T-helper 1 cell (primary cell): Measurements from ENCODE around the gene FANCI.

ENCODE experiments used
- DNase-seq, 5 donors: peaks; one replicate each; pipeline ENCODE4 v3.0.0-alpha.2; 2012 to 2020

The FANCI gene

DNA sequence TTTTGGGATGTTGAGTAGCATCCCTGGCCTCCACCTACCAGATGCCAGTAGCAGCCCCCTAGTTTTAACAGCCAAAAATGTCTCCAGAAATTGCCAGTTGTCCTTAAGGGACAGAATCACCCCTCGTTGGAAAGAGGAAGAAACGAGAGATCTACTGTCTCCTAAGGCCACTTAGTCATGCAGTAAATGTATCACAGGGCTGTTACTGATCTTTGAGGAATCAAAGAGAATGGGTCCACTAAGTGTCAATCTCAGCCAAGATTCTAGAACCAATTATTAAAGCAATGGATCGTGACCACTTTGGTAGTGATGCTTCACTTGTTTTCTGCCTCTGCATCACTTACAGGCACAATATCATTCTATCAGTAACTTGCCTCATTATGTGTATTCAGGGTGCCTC is 64.5 kb downstream of the FANCI start:
- DNase-seq: no peak

DNA sequence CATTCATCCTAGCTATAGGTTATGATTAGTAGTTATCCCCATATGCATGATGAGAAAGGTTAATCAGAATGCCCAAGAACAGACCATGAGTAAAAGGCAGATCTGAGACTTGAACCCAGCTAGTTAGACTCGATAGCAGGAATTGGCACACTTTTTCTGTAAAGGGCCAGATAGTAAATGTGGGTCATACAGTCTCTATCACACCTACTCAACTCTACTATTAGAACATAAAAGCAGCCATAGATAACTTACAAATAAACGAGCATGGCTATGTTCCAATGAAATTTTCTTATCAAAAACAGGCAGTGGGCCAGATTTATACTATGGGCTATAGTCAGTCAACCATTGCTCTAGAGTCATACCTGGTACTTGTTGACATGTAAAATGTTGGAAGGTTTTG is 66.2 kb downstream of the FANCI start:
- DNase-seq: no peak

DNA sequence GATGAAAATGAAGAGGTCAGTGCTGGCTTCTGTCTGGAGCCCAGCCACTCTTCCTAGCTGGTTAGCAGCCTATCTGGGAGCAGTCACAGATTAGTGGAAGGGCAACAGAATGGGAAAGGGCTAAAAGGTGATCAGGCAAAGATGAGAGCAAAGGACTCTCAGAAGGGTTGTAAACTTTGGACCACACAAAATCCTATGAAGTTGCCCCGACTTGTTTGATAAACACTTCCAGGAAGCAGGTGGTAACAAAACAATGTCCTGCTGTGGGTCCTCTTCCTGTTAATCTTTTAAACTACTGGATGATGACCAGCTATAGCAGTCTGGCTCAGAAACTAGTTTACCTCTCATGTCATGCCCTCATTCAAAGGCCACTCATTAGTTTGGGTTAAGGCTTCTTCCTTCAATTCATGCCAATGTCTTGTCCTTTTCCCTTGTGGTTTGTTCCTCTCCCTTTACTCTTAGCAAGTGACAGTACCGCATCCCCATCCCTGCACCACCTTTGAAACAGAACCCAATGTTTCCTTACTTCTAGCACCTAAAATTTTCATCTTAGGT is 71.7 kb downstream of the FANCI start:
- DNase-seq: no peak

DNA sequence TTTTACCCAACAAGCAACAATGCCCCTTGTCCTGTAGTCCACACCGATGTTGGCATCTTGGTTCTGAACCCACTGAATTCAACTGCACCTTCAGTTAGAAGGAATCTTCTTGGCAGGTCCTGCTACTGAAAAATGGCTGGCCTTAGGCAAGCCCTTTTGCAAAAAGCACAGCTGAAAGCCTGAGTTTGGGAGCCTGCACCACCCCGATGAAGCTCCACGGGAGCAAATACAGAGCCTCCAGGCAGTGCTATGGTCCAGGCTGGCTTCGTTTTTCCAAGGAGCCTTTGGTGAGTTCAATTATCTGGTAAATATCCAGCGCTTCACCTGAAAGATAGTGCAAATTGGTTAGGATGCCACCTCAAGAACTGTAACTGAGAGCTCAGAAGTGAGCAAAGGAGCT is 72.7 kb downstream of the FANCI start:
- DNase-seq: no peak

DNA sequence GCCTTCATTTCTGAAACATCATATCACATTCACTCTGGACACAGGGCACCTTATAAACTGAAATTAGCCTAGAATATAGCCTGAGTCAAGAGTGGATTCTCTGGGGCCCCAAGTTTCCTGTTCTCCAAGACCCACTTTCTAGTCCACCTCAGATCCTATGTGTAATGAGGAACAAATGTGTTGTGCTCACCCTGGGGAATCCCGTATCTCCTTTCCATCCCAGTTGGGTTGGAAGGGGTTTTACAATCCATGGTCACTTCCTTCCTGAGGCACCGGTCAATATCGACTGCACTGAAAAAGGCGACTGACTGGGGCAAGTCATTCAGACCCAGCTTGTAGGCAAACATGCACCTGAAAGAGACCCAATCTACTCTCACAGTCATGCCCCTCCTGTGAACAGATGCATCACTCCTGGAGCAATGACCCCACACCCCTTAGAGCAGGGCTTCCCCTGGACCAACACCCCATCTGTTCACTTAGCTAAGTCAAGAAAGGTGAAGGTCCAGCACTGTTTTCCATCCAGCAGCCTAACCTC is 73.5 kb downstream of the FANCI start:
- DNase-seq: no peak

DNA sequence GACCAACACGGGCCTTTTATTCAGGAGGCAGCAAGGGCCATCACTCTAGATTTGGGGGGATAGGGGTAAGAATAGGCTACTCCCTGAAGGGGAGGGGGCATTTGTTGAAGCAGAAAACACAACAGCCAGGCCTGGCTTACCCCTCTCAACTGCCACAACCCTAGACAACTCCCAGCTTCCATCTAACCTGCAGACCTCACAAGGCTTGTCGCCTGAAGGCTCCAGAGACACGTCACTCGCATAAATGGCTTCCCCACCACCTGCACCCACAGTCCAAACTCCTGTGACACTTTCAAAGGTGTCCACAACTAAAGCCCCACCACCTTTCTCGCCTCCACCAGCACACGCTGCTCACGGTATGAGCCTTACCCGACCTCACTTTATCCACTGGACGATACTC is 75.9 kb downstream of the FANCI start:
- DNase-seq: no peak

DNA sequence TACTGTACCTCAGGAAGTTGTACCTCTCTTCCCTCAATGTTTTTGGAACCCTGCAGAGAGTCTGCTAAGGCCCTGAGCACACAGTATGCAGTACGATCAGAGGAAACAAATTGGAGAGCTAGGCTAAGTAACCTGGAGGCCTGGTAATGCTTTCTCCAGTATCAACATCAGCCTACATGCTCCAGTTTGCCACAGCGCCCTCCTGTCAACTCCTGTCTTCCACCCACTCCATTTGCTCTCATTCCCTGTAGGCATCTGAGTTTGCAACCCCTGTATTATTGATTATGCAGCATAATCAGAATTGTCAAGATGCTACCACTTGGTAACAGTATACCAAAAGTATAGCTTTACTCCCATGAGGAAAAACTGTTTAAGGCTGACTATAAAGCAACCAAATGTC is 76.4 kb downstream of the FANCI start:
- no peak for DNase-seq

DNA sequence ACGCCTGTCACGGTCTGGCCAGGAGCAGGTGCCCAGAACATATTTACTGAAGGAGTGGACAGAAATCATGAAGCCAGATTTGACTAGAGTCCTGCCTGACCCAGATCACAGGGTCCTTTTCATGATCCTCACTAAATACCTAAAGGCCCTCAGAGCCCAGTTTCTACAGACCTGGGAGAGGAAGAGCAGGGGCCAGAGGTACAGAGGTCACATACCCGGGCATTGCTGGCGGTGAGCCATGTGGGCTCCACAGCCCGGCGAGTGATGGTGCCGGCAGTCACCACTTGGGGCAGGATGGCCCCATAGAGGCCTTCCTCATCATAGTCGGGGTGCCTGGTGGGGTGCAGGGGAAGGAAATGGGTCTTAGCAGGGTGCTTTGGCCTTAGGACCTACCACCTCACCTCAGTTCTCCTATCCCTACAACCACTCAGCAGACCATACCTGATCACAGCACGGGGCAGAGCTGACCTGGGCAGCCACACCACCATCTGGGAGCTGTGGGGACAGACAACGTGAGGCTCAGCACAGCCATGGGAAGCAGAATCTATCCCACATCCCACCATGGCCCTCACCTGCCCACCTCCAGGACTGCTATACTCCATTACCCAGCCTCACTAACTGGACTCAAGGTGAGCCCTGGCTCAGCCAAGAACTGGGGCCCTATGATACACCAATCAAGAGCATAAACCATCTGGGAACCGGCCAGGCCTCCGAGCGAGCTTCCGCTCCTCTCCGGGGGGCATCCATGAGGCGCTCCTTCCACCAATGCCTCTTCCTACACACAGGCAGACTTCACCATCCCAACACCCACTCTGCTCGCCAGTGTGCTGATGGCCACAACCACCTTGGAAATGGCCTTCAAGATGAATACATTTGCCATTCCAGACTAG is 78.0 kb downstream of the FANCI start:
- DNase-seq: no peak

DNA sequence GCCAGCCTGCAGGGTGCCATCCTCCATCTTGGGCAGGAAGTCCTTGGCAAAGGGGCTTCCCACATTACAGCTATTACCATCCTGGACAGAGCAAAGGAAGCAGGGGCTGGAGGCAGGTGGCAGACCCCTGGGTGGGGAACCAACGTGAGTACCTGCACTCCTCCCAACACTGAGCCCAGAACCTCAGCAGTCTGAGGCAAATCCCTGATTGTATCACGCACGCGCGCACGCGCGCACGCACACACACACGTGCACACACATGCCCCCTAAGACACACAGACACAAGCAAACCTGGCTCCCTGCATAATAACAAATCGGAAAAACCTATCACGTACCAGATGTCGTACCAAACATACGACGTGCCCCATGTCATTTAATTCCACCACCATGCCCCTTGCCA is 79.0 kb downstream of the FANCI start:
- no peak for DNase-seq

DNA sequence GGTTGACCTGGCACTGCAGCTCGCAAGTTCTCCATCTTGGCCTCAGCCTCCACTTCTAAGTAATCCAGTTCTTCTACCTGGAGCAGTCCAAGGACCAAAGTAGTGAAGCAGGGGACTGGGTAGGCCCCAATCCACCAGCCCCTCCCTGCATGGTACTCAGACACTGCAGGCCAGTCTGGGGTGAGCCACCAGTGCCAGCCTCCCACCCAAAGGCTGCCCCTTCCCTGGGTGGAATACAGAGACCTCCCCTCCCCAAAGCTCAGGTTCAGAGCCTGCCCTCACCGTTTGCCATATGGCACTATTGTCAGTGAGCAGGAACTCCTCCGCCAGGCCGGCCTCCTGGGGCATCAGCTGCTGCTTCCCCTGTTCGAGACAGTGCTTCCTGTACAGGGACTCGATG is 80.0 kb downstream of the FANCI start:
- no peak for DNase-seq

DNA sequence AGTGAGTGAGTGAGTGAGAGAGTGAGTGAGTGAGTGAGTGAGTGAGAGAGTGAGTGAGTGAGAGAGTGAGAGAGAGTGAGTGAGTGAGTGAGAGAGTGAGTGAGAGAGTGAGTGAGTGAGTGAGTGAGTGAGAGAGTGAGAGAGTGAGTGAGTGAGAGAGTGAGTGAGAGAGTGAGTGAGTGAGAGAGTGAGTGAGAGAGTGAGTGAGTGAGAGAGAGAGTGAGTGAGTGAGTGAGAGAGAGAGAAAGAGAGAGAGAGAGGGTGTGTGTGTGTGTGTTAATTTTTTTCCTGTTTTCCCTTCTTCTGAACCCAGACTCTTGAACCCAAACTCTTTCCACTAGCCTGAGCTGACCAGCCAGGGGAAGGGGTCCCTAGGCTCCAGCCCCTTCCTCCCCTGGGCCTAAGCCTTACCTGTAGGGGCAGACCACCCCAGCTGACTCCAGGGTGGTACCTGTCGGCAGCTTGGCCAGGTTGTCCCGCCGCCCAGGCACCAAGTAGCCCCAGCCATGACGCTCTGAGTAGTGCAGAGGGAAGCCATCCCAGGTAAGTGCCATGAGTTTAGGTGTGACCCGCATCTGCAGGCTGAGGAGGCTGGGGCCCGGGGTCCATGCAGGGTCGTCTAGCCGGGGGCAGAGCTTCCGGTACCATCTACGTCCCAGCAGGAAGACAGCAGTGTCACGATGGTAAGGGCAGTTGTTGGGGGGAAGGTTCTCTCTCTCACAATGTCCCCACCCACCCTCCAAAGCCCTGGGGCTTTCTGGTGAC is 81.4 kb downstream of the FANCI start:
- no peak for DNase-seq

DNA sequence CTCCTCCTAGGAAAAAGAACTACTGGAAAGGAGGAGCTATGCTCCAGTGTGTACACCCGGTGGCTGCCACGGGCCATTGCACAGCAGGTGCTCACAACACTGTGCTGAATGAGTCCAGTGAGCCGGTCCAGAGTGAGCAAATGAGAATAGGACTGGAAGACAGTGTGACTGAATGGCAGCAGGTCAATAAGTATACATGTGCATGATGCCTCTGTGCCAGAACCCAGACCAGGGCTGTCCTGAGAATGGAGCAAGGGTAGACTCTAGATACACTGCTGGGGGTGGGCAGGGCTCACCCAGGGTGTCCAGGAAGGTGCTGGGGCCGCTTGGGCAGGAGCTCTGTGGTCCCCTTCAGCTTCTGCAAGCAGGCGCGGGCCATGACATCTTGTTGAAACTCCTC is 82.5 kb downstream of the FANCI start:
- DNase-seq: no peak

DNA sequence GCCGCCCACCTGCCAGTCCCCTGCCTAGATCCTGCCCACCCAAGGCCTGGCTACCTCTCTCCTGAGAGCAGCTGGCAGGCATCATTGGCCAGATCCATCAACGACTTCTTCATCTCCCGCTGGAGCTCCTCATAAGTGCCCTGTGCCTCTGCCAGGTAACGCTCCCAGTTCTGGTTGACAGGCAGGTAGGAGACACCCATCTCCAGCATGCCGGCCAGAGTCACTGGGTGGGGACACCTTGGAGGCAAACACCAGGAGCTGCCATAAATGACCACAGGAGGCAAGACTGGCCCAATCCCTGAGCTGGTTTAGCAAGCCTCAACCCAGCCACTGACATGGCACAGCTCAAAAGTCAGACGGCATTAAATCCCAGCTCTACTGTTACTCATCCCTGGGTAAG is 83.3 kb downstream of the FANCI start:
- no peak for DNase-seq

DNA sequence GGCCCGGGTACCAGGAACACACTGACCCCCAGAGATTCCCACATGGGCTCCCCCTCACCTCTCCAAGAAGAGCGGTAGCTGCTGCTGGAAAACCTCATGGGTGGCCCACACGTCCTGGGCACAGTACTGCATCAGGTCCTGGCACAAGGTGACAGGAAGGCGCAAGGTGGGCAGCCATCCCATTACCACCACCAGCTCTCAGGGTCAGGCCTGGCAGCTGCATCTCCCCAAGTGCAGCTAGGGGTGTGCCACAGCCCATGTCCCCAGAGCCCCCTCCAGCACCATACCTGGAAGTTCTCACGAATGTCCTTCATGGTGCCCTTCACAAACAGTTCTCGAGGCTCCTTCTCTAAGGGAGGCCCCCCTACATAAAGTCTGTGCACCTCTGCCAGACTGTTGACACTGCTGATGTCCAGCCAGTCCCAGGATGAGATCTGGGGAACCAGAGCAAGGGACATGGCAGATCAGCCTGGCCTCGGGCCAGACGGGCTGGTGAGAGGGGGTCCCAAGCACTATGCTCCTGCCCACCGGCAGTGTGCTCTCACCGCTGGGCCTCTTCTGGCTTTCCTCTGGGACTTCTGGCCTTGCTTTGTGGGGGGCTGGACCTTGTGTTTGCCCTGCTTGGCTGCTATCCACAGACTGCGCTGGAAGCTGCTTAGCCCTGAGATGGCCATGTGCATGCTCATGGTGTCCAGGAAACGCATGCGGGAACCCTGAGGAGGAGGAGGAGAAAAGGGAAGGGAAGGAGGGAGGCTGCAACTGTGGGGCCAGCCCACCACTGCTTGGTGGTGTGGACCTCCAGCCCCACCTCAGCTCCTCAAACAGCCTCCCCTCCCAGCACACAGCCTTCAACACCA is 84.8 kb downstream of the FANCI start:
- DNase-seq: no peak

DNA sequence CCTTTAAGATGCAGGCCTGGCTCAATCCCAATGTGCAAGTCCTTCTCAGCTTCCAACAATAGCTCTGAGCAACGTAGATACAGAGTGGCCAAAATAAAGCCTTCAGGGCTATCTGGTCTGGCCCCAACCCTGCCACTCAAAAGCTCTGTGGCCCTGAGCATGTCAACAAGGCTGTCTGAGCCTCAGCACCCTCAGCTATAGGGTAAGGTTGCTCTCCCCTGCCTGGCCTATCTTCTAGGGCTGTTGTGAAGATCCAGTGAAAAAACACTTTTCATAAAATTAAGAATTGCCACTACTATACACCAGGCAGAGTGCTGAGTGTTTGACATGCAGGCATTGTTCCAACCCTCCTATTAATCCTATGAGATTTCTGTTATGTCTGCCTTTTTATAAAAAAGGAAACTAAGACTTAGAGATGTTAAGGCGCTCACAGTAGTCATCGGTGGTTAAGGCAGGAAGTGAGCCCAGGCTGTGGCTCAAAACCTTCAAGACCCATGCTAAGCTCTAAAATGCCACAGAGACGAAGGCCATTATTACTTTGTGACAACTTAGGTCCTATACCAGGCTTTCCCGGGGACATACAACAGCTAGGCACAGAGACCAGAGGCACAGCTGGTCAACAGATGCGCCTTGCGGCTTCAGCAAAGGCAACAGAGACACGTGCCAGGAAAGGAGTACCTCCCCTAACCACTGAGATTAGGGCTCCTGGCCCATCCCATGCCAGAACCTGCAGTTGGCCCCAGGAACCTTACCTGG is 85.7 kb downstream of the FANCI start:
- peak in 1 of 5 donors; percentile 71 for DNase-seq

DNA sequence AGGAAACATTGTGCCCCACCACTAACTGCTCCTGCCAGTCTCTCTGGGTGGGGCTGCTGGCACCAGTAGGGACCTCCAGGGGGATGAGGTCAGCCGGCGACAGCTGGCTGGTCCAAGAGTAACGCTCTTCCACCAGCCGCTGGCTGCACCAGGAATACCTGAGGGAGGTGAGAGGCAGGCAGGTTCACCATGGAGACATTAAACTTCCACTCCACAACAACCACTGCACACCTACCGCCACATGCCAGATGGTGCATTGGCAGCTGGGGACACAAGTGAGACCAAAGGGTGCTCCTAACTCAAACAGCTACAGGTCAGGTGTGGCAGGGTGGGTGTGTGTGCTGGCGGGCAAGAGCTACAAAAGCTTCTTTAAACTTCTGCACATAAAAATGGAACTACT is 86.3 kb downstream of the FANCI start:
- no peak for DNase-seq

DNA sequence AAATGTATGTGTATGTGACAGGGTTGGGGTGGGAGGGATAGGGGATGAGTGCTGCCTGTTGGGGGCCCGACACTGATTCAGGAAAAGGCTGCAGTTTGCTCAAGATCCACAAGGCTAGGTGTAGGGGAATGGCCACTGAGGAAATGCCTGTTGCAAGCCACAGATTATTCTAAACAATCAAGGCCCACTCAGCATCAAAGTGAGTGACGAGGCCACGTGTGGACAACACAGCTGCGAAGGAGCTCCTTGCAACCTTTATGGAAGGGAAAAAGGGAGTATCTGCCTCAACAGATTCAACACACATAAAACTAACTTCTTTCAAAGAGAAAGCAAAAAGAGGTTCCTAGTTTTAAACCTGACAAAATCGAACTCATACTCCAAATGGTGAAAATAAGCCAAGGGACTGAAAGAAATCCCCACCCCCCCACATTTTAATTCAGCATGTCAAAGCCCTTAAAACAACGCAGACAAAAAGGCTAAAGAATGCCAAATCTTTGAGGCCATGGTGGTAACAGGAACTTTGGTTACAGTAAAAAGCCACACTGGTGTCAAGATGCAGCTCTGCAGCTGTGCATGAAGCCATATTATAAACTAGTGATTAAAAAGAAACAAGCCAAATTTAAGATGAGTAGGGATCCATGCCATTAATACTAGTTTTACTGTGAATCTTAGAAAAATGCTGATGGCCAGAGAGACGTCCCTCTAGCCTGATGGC is 87.3 kb downstream of the FANCI start:
- DNase-seq: no peak

DNA sequence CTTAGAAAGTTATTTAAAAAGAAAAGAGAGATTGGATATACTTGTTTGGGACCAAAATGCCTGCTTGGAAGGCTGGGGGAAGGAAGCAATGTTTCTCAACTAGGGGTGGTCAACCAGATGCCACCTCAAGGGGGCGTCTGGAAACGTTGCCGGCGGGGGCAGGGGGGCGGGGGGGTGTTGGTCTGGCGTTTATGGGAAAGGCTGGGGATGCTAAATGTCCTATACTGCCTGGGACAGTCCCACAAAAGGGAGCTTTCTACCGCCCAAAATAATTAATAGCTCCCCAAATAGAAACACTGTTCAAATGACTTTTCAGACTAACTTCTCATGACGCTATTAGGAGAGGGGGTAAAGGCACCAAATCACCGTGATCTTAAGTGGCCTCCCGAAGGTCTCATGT is 88.7 kb downstream of the FANCI start:
- no peak for DNase-seq

DNA sequence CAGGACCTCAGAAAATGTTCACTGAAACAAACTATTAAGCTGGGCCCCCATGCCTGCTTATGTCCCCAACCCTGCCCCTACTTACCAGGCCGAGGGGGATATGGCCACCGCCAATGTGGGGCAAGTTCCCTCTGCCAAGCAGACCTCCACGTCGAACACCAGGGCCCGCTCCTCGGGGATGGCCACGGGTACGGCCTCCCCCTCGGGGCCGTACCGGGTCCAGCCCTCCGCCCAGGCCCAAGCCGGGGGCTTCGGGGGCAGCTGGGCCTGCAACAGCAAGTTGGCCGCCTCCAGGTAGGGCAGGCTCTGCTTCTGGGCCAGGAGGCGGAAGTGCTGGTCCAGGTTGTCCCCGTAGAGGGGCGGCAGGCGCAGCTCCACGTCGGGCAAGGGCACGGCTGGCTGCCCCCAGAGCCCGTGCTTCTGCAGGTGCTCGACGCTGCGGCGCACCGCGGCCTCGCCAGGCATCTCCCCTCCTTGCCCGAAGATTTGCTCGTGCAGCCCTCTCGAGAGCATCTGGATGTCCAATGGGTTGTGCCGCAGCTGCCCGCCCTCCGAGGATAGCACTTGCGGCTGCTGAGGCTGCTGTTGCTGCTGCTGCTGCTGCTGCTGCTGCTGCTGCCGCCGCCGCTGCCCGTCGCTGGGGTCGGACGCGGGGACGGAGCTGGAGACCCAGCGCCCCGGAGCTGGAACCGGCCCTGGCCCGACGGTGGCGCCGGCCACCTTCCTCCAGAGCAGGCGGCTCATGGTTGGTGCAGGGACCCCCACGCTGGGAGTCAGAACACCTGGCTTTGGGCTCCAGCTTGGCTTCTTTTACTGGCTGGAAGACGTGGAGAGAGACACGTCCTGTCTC is 89.5 kb downstream of the FANCI start:
- no peak for DNase-seq

DNA sequence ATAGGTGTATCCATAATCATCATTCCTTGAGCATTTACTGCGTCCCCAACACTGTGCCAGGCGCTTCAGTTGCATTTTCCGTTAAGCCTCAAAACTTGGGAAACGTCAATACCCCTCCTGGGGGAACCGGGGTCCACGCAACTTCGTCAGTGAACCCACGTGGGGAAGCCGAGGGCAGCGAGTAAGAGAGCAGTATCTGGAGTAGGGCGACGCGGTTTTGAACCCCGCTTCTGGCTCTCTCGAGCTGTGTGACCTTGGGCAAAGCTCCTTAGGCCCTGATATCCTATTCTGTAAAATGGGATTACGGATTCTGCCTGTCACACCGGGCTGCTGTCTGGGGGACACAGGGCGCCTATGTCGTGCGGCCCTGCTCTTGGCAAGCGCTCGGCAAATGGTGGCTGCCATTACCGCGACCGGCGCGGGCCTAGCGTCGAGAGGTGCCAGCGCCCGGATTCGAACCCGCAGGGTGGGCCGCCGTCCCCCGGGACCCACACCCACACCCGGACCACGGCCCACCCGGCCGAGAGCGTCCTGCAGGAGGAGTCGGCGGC is 90.3 kb downstream of the FANCI start:
- no peak for DNase-seq
